ENCODE measurements around the gene C19orf38. TPM values are rescaled to one million over a fixed set of nuclear protein-coding genes. Genes with fewer than 3 reads are reported as not detected.

The C19orf38 gene
- total and polyA plus RNA-seq, 9 of the 15 experiments (the other 6 are each of a cell fraction or from before 2014, with no cell fraction given): 0.14 to 0.18 TPM; not detected in 7

GRCh38 chr19:10832939-10833296 lies 15.3 kb upstream of the C19orf38 start:
- Histone ChIP-seq H3K4me1 (replicated peaks in 1 of 2; ENCODE audit: control insufficient read depth in 2 of 2, insufficient read depth in 2 of 2, low read length in 2 of 2) (peaks cover 12 to 63% of the 10 kb centered on the region in 2 experiments; a peak in 4 of 5 replicates), H3K27me3 (ENCODE audit: control insufficient read depth in 2 of 2, insufficient read depth in 2 of 2, low read length in 2 of 2) (no peaks in the 10 kb centered on the region), H3K9me3 (replicated peaks; ENCODE audit: control insufficient read depth, insufficient read depth, low read depth, low read length) (peaks cover 8% of the 10 kb centered on the region), H3K36me3 (ENCODE audit: control insufficient read depth, insufficient read depth, low read length) (peaks cover 65% of the 10 kb centered on the region; the same call in 2 of the 3 replicates), H3K4me3 (no peak overlapping the region), H3K4me2 (ENCODE audit: insufficient read depth, low read length) (no peak overlapping the region), H2AFZ (ENCODE audit: low read depth, low read length) (no peak overlapping the region), H3K9me1 (ENCODE audit: control insufficient read depth, insufficient read depth, low read length) (no peaks in the 10 kb centered on the region), H3K79me2 (ENCODE audit: control insufficient read depth, insufficient read depth, low read length) (peaks cover 7% of the 10 kb centered on the region; the same call in 2 of the 3 replicates), H3K9ac (ENCODE audit: insufficient read depth in 1 of 2, low read depth in 2 of 2, low read length in 2 of 2) (peak overlapping the region in 1 of 2 experiments; percentile 0; a peak in 1 of 4 replicates), H3K27ac (ENCODE audit: extremely low read depth, low read depth, low read length) (no peak overlapping the region), H4K20me1 (replicated peaks; ENCODE audit: control insufficient read depth, insufficient read depth, low read length) (peaks cover 7% of the 10 kb centered on the region; the same call in 1 of the 2 replicates)
- DNase-seq (ENCODE audit: extremely low read depth in 1 of 4, low spot score in 3 of 4): no peak
- TF ChIP-seq ZKSCAN3 (CRISPR knock-in tag; IDR thresholded peaks at IDR 0.05) (no peak), MYNN (IDR thresholded peaks at IDR 0.05) (no peak), MYNN (CRISPR knock-in tag; IDR thresholded peaks at IDR 0.05) (no peak), ZNF224 (CRISPR knock-in tag; IDR thresholded peaks at IDR 0.05) (no peak), NR4A1 (CRISPR knock-in tag; IDR thresholded peaks at IDR 0.05) (no peak), NR4A1 (tag; IDR thresholded peaks at IDR 0.05) (no peak), SAFB2 (IDR thresholded peaks at IDR 0.05; ENCODE audit: borderline replicate concordance, low read depth, low read length, severe bottlenecking) (no peak), LEF1 (IDR thresholded peaks at IDR 0.05) (no peak), RBFOX2 (IDR thresholded peaks at IDR 0.05; ENCODE audit: low read depth, low read length) (0 out of 2 replicates have a peak, but pooled peaks have one; percentile 11), ZFX (CRISPR knock-in tag; IDR thresholded peaks at IDR 0.05) (no peak), POLR2G (IDR thresholded peaks at IDR 0.05; ENCODE audit: low read depth, low read length) (peak; percentile 70), RBM22 (IDR thresholded peaks at IDR 0.05; ENCODE audit: low read depth, low read length, poor library complexity, severe bottlenecking) (peak; percentile 93), TFAP4 (CRISPR knock-in tag; IDR thresholded peaks at IDR 0.05; ENCODE audit: borderline replicate concordance) (peak; percentile 26; the same call in 1 of the 2 replicates)
- TF ChIP-seq, protein P1, sequence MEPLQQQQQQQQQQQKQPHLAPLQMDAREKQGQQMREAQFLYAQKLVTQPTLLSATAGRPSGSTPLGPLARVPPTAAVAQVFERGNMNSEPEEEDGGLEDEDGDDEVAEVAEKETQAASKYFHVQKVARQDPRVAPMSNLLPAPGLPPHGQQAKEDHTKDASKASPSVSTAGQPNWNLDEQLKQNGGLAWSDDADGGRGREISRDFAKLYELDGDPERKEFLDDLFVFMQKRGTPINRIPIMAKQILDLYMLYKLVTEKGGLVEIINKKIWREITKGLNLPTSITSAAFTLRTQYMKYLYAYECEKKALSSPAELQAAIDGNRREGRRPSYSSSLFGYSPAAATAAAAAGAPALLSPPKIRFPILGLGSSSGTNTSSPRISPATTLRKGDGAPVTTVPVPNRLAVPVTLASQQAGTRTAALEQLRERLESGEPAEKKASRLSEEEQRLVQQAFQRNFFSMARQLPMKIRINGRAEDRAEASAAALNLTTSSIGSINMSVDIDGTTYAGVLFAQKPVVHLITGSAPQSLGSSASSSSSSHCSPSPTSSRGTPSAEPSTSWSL (CRISPR knock-in tag; IDR thresholded peaks at IDR 0.05; ENCODE audit: borderline replicate concordance): no peak
- ChIA-PET CTCF (ENCODE audit: low intra/inter-chr PET ratio) (no interaction called here), POLR2A (interaction anchor here (2.0 to 7.4 kb wide), 2 partner anchors 10 to 14 kb away, joined by 7 to 58 read pairs; no protein-coding TSS in a partner anchor)
- intact Hi-C loops (cut with micrococcal nuclease) (no loop called here), in situ Hi-C loops (cut with MboI) (no loop called here)
- WGBS (ENCODE audit: insufficient coverage, low coverage, missing lambda C conversion rate): 90% methylated on average over 14 of the region's 20 CpGs
- FAIRE-seq: no peak
- BruUV-seq (replicated peaks): no TSS peak
- no peak for ATAC-seq

Data from K562 (cell line).